ENCODE measurements around the gene ALDH4A1.
"Not testable (repeated sequence)": the region's sequence is repeated elsewhere in the genome, so short reads cannot be mapped to it uniquely, and the experiment has no call there.

Gene ALDH4A1

GRCh38 chr1:18847723-18848122 lies 54.6 kb downstream of the ALDH4A1 start:
- DNase-seq = not testable (repeated sequence)

GRCh38 chr1:18840145-18840544 lies 62.2 kb downstream of the ALDH4A1 start:
- no peak for DNase-seq

GRCh38 chr1:18836654-18837053 lies 65.7 kb downstream of the ALDH4A1 start:
- no peak for DNase-seq

- not testable (repeated sequence) for DNase-seq
Observed at GRCh38 chr1:18832319-18832718, 70.0 kb downstream of the ALDH4A1 start.

GRCh38 chr1:18831656-18832055 lies 70.7 kb downstream of the ALDH4A1 start:
- DNase-seq = no peak

GRCh38 chr1:18830596-18830995 lies 71.8 kb downstream of the ALDH4A1 start:
- no peak for DNase-seq

GRCh38 chr1:18829671-18830070 lies 72.7 kb downstream of the ALDH4A1 start:
- no peak for DNase-seq

GRCh38 chr1:18828224-18828623 lies 74.1 kb downstream of the ALDH4A1 start:
- no peak for DNase-seq

GRCh38 chr1:18823438-18823837 lies 78.9 kb downstream of the ALDH4A1 start:
- DNase-seq = no peak

Data from stimulated activated CD4-positive, alpha-beta T cell treated with anti-CD3 and anti-CD28 coated beads, Interleukin-12 subunit alpha, Interleukin-12 subunit beta, amount 100 ng/mL, for 4 hours (primary cell).